ENCODE results near the gene ZSCAN30. TPM values are rescaled to one million over a fixed set of nuclear protein-coding genes. Genes with fewer than 3 reads are reported as not detected.

ZSCAN30 gene
- total and polyA plus RNA-seq, 10 of the 15 experiments (the other 5 are each of a cell fraction or from before 2014, with no cell fraction given) = 2.7 to 15.7 (median 11.2) TPM

DNA sequence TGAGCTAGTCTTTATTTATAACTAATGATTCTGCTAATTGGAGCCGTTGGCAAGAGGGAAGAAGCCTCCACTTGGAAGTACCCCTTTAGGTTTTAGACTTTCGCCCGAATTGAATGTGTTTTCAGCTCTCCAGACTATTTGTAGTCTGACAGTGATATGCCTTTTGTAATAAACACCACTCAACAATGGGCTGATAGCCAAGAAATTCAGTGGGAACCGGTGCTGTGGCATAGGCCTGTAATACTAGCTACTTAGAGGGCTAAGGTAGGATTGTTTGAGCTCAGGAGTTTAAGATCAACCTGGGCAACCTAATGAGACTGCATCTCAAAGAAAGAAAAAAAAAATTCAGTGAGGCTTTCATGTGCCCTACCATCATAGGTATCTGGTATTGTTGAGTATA is 13.6 kb upstream of the ZSCAN30 start:
- RAD21 ChIA-PET (ENCODE audit: unreplicated experiment) = interaction anchor here (0.8 kb wide), 1 partner anchor 52 kb away, joined by 3 read pairs; no protein-coding TSS in a partner anchor
- Histone ChIP-seq H3K27ac (ENCODE audit: control insufficient read depth, insufficient read depth) (no peak overlapping the region), H3K4me1 (ENCODE audit: control insufficient read depth, insufficient read depth, low read length) (no peaks in the 10 kb centered on the region), H3K4me3 (no peak overlapping the region), H3K4me2 (ENCODE audit: control insufficient read depth, insufficient read depth) (no peak overlapping the region), H3K9me3 (replicated peaks; ENCODE audit: control insufficient read depth, insufficient read depth, low read length) (peaks cover 36% of the 10 kb centered on the region), H3K79me2 (ENCODE audit: control insufficient read depth, insufficient read depth, low read length) (no peaks in the 10 kb centered on the region), H4K20me1 (ENCODE audit: control insufficient read depth, insufficient read depth) (no peaks in the 10 kb centered on the region), H3K9ac (ENCODE audit: control insufficient read depth, insufficient read depth, low read length) (no peak overlapping the region), H2AFZ (ENCODE audit: control insufficient read depth, low read depth, low read length) (no peak overlapping the region), H3K27me3 (replicated peaks in 1 of 2; ENCODE audit: control insufficient read depth in 2 of 2, insufficient read depth in 2 of 2, low read length in 1 of 2) (no peaks in the 10 kb centered on the region), H3K36me3 (ENCODE audit: control insufficient read depth in 2 of 2, insufficient read depth in 2 of 2, low read length in 1 of 2) (peaks cover 2 to 12% of the 10 kb centered on the region in 2 experiments; a peak in 3 of 4 replicates)
- WGBS (ENCODE audit: insufficient coverage, insufficient replicate concordance, low lambda C conversion rate, missing lambda C conversion rate) = 97% methylated on average over 4 of the region's 4 CpGs
- CTCF ChIA-PET = no interaction called here
- BruUV-seq (replicated peaks) = no TSS peak
- POLR2A ChIA-PET = no interaction called here
- ATAC-seq (no peak), FAIRE-seq (no peak), DNase-seq (ENCODE audit: low read depth, low spot score) (no peak)
- in situ Hi-C loops (cut with MboI) (no loop called here), intact Hi-C loops (cut with micrococcal nuclease; ENCODE audit: unreplicated experiment) (no loop called here)
- SMC1A ChIA-PET (ENCODE audit: uncharacterized antibody, unreplicated experiment) = interaction anchor here (1.1 kb wide), 1 partner anchor 15 kb away, joined by 3 read pairs; no protein-coding TSS in a partner anchor
- TF ChIP-seq NFYA (IDR thresholded peaks at IDR 0.05; ENCODE audit: borderline replicate concordance, low read depth, low read length) = no peak
- no peak for TF ChIP-seq CREM (IDR thresholded peaks at IDR 0.05; ENCODE audit: low read depth)
- TF ChIP-seq, protein P1, sequence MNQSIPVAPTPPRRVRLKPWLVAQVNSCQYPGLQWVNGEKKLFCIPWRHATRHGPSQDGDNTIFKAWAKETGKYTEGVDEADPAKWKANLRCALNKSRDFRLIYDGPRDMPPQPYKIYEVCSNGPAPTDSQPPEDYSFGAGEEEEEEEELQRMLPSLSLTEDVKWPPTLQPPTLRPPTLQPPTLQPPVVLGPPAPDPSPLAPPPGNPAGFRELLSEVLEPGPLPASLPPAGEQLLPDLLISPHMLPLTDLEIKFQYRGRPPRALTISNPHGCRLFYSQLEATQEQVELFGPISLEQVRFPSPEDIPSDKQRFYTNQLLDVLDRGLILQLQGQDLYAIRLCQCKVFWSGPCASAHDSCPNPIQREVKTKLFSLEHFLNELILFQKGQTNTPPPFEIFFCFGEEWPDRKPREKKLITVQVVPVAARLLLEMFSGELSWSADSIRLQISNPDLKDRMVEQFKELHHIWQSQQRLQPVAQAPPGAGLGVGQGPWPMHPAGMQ (IDR thresholded peaks at IDR 0.05; ENCODE audit: borderline replicate concordance) = no peak
- no peak for TF ChIP-seq MTA3 (IDR thresholded peaks at IDR 0.05; ENCODE audit: borderline replicate concordance, low read length)
- TF ChIP-seq, protein P2, sequence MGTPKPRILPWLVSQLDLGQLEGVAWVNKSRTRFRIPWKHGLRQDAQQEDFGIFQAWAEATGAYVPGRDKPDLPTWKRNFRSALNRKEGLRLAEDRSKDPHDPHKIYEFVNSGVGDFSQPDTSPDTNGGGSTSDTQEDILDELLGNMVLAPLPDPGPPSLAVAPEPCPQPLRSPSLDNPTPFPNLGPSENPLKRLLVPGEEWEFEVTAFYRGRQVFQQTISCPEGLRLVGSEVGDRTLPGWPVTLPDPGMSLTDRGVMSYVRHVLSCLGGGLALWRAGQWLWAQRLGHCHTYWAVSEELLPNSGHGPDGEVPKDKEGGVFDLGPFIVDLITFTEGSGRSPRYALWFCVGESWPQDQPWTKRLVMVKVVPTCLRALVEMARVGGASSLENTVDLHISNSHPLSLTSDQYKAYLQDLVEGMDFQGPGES (IDR thresholded peaks at IDR 0.05) = no peak
- TF ChIP-seq, protein P3, sequence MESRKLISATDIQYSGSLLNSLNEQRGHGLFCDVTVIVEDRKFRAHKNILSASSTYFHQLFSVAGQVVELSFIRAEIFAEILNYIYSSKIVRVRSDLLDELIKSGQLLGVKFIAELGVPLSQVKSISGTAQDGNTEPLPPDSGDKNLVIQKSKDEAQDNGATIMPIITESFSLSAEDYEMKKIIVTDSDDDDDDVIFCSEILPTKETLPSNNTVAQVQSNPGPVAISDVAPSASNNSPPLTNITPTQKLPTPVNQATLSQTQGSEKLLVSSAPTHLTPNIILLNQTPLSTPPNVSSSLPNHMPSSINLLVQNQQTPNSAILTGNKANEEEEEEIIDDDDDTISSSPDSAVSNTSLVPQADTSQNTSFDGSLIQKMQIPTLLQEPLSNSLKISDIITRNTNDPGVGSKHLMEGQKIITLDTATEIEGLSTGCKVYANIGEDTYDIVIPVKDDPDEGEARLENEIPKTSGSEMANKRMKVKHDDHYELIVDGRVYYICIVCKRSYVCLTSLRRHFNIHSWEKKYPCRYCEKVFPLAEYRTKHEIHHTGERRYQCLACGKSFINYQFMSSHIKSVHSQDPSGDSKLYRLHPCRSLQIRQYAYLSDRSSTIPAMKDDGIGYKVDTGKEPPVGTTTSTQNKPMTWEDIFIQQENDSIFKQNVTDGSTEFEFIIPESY (IDR thresholded peaks at IDR 0.05) = no peak
- TF ChIP-seq, protein P4, sequence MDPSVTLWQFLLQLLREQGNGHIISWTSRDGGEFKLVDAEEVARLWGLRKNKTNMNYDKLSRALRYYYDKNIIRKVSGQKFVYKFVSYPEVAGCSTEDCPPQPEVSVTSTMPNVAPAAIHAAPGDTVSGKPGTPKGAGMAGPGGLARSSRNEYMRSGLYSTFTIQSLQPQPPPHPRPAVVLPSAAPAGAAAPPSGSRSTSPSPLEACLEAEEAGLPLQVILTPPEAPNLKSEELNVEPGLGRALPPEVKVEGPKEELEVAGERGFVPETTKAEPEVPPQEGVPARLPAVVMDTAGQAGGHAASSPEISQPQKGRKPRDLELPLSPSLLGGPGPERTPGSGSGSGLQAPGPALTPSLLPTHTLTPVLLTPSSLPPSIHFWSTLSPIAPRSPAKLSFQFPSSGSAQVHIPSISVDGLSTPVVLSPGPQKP (IDR thresholded peaks at IDR 0.05; ENCODE audit: low read depth, low read length) = no peak
- no peak for TF ChIP-seq SUPT20H (IDR thresholded peaks at IDR 0.05; ENCODE audit: borderline replicate concordance, control insufficient read depth, low read depth, low read length)
- TF ChIP-seq SMC3 (IDR thresholded peaks at IDR 0.05; ENCODE audit: borderline replicate concordance, low read length) = no peak
- no peak for TF ChIP-seq NFIC (IDR thresholded peaks at IDR 0.05; ENCODE audit: low read depth, low read length)
- no peak for TF ChIP-seq TAF1 (IDR thresholded peaks at IDR 0.05; ENCODE audit: borderline replicate concordance, low read depth, low read length)
- TF ChIP-seq TCF3 (IDR thresholded peaks at IDR 0.05; ENCODE audit: borderline replicate concordance, insufficient read depth, low read depth, low read length) = no peak
- no peak for TF ChIP-seq PAX8 (IDR thresholded peaks at IDR 0.05)
- no peak for TF ChIP-seq BMI1 (IDR thresholded peaks at IDR 0.05; ENCODE audit: borderline replicate concordance)
- no peak for TF ChIP-seq CEBPB (IDR thresholded peaks at IDR 0.05; ENCODE audit: borderline replicate concordance in 1 of 2, low read depth in 2 of 2, low read length in 2 of 2)
- TF ChIP-seq, protein P5, sequence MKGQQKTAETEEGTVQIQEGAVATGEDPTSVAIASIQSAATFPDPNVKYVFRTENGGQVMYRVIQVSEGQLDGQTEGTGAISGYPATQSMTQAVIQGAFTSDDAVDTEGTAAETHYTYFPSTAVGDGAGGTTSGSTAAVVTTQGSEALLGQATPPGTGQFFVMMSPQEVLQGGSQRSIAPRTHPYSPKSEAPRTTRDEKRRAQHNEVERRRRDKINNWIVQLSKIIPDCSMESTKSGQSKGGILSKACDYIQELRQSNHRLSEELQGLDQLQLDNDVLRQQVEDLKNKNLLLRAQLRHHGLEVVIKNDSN (IDR thresholded peaks at IDR 0.05; ENCODE audit: borderline replicate concordance, extremely low read length, insufficient read depth, low read depth, low read length) = no peak
- TF ChIP-seq, protein P6, sequence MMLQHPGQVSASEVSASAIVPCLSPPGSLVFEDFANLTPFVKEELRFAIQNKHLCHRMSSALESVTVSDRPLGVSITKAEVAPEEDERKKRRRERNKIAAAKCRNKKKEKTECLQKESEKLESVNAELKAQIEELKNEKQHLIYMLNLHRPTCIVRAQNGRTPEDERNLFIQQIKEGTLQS (IDR thresholded peaks at IDR 0.05; ENCODE audit: borderline replicate concordance, extremely low read depth, low read depth, low read length) = no peak
- TF ChIP-seq STAT1 (conservative IDR thresholded peaks at IDR 0.05) = no peak

All from GM12878 (cell line).